Measurements from ENCODE around the gene SLC36A4. TPM values are rescaled to one million over a fixed set of nuclear protein-coding genes. Genes with fewer than 3 reads are reported as not detected.
"Not testable (repeated sequence)": the region's sequence is repeated elsewhere in the genome, so short reads cannot be mapped to it uniquely, and the experiment has no call there.

Gene SLC36A4
- total and polyA plus RNA-seq, 4 donors: 12.6 to 34.0 (median 26.2) TPM

DNA sequence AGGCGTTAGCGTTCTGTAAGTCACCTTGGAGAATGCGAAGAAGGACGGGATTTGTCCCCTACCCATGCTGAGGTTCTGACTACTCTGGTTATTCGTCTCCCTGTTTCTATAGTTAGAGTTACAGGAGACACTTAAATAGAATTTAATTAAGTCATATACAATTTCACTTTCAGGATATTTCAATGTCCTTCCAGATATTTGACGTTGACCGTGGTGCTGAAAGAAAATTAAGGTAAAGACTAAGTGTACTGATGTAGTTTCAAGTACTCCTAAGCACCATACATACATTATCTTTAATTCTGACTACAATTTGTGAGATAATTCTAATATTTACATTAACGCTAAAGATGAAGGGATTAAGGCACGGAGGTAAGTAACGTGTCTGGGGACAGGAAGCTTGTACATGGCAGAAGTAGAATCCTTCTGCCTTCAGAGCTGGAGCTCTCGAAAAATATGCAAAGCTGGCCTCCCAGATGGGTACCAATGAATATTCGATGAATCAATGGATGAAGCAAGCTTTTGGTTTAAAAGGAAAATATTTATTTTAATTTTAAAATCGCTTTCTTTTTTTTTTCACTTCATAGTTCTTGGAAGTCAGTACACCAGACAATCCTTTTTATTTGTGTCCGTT lies 539 bp upstream of the SLC36A4 start:
- Histone ChIP-seq H3K27me3 (ENCODE audit: control insufficient read depth, insufficient read depth, low read length) (no peaks in the 10 kb centered on the region), H3K36me3 (ENCODE audit: control insufficient read depth, insufficient read depth, low read length) (no peaks in the 10 kb centered on the region), H3K4me3 (ENCODE audit: low read depth, low read length) (peak overlapping the region; percentile 69), H3K9me3 (ENCODE audit: control insufficient read depth, insufficient read depth, low read length) (no peaks in the 10 kb centered on the region), H3K4me1 (ENCODE audit: control insufficient read depth, insufficient read depth, low read length) (no peaks in the 10 kb centered on the region), H3K27ac (ENCODE audit: low read depth, low read length) (peak overlapping the region; percentile 70)
- peak in 2 of 6 donors; percentile 13 to 55 for DNase-seq (ENCODE audit: low read depth in 4 of 6, low spot score in 6 of 6)
- WGBS (ENCODE audit: insufficient coverage): 7% methylated on average over 3 of the region's 14 CpGs

DNA sequence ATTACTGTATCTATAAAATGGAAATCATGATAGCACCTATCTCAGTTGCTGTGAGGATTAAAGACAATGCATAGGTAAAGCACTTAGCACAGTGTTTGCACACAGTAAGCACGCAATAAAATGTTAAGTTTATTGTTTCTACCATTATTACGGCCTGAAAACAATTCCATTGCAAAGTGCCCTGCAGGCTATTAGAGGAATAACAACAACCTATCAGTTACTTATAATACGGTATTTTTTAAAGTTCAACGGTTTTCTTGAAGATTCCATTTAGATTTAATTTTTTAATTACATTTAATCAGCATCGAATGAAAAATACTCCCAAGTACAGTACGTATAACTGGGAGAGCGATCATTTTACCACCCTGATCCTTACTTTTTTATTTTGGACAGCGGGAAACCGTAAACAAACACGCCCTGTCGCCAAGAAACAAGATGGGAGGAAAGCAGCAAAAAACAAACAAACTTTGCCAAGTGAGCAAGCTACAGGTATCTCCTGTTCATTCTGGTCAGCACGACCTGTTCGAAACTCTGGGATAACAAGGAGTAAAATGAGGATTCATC lies 893 bp downstream of the SLC36A4 start:
- peak overlapping the region; percentile 88 for H3K27ac ChIP-seq (ENCODE audit: low read depth, low read length)
- no peaks in the 10 kb centered on the region for H3K4me1 ChIP-seq (ENCODE audit: control insufficient read depth, insufficient read depth, low read length)
- no peaks in the 10 kb centered on the region for H3K9me3 ChIP-seq (ENCODE audit: control insufficient read depth, insufficient read depth, low read length)
- no peaks in the 10 kb centered on the region for H3K27me3 ChIP-seq (ENCODE audit: control insufficient read depth, insufficient read depth, low read length)
- peak overlapping the region; percentile 69 for H3K4me3 ChIP-seq (ENCODE audit: low read depth, low read length)
- WGBS (ENCODE audit: insufficient coverage): 0% methylated on average over 6 of the region's 13 CpGs
- DNase-seq (ENCODE audit: low read depth in 4 of 6, low spot score in 6 of 6): peak in 2 of 6 donors; percentile 2 to 3
- H3K36me3 ChIP-seq (ENCODE audit: control insufficient read depth, insufficient read depth, low read length): no peaks in the 10 kb centered on the region

DNA sequence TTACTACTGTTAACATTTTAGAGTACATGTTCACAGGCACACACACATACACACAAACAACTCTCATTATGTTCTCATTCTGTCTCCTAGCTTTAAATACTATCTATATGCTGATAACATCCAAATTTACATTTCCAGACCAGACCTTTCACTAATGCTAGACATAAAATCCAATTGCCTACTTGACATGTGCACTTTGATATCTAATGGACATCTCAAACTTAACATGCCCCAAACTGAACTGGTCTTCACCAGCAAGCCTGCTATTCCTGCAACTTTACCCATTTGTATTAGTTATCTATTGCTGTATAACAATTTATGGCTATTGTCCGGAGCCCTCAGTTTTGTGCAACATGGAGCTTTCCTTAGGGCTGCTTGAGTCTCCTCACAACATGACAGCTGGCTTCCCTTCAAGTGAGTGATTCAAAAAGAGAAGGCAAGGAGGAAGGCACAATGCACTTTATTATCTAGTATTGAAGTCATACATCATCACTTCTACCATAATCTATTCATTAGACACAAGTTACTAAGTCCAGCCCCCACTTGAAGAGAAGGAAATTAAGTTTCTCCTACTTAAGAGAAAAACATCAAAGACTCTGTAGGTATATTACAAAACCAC lies 3.0 kb downstream of the SLC36A4 start:
- H3K9me3 ChIP-seq (ENCODE audit: control insufficient read depth, insufficient read depth, low read length): no peaks in the 10 kb centered on the region
- no peak for DNase-seq (ENCODE audit: low read depth in 4 of 6, low spot score in 6 of 6)
- H3K27me3 ChIP-seq (ENCODE audit: control insufficient read depth, insufficient read depth, low read length): no peaks in the 10 kb centered on the region
- no peak overlapping the region for H3K4me3 ChIP-seq (ENCODE audit: low read depth, low read length)
- H3K27ac ChIP-seq (ENCODE audit: low read depth, low read length): no peak overlapping the region
- H3K4me1 ChIP-seq (ENCODE audit: control insufficient read depth, insufficient read depth, low read length): no peaks in the 10 kb centered on the region
- no CpG with 5 or more reads among the region's 1 CpG for WGBS (ENCODE audit: insufficient coverage)
- H3K36me3 ChIP-seq (ENCODE audit: control insufficient read depth, insufficient read depth, low read length): no peaks in the 10 kb centered on the region

DNA sequence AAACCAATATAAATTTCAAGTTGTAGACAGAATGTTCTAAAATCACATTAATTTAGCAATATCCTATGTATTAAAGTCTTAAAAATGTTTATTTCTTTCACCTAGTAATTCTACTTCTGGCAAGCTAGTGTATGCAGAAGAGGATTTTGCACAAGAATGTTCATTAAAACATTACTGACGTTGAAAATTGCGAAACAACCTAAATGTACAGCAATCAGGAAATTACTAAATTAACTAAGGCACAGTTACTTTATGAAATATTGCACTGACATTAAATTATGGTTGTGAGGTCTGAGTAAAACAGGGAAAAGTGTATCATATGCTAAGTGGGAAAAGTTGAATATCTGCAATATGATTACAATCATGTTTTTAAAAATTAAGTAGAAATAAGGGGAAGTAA lies 4.1 kb downstream of the SLC36A4 start:
- Histone ChIP-seq H3K4me3 (ENCODE audit: low read depth, low read length) (no peak overlapping the region), H3K27me3 (ENCODE audit: control insufficient read depth, insufficient read depth, low read length) (no peaks in the 10 kb centered on the region), H3K27ac (ENCODE audit: low read depth, low read length) (no peak overlapping the region), H3K9me3 (ENCODE audit: control insufficient read depth, insufficient read depth, low read length) (no peaks in the 10 kb centered on the region), H3K36me3 (ENCODE audit: control insufficient read depth, insufficient read depth, low read length) (no peaks in the 10 kb centered on the region), H3K4me1 (ENCODE audit: control insufficient read depth, insufficient read depth, low read length) (no peaks in the 10 kb centered on the region)
- DNase-seq (ENCODE audit: low read depth in 4 of 6, low spot score in 6 of 6): no peak
- no CpG with 5 or more reads among the region's 2 CpGs for WGBS (ENCODE audit: insufficient coverage)

DNA sequence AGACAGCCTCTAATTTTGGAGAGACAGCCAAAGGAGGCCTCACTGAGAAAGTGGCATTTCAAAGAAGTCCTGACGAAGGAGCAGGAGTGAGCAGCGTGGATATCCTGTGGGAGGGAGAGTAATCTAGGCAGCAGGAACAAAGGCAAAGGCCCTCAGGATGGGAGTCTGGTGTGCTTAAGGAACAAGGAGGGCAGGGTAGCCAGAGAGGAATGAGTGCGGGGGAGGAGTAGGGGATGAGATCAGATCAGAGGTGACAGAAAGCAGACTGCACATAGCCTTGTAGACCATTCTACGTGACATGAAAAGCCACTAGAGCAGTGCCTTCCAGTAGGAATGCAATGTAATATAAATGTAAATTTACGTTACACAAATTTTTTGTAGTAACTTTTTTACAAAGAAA lies 5.6 kb downstream of the SLC36A4 start:
- no peak for DNase-seq (ENCODE audit: low read depth in 4 of 6, low spot score in 6 of 6)
- H3K4me3 ChIP-seq (ENCODE audit: low read depth, low read length): no peak overlapping the region
- 69% methylated on average over 3 of the region's 5 CpGs for WGBS (ENCODE audit: insufficient coverage)
- H3K36me3 ChIP-seq (ENCODE audit: control insufficient read depth, insufficient read depth, low read length): no peaks in the 10 kb centered on the region
- no peaks in the 10 kb centered on the region for H3K4me1 ChIP-seq (ENCODE audit: control insufficient read depth, insufficient read depth, low read length)
- no peak overlapping the region for H3K27ac ChIP-seq (ENCODE audit: low read depth, low read length)
- no peaks in the 10 kb centered on the region for H3K27me3 ChIP-seq (ENCODE audit: control insufficient read depth, insufficient read depth, low read length)
- peaks cover 6% of the 10 kb centered on the region for H3K9me3 ChIP-seq (ENCODE audit: control insufficient read depth, insufficient read depth, low read length)

DNA sequence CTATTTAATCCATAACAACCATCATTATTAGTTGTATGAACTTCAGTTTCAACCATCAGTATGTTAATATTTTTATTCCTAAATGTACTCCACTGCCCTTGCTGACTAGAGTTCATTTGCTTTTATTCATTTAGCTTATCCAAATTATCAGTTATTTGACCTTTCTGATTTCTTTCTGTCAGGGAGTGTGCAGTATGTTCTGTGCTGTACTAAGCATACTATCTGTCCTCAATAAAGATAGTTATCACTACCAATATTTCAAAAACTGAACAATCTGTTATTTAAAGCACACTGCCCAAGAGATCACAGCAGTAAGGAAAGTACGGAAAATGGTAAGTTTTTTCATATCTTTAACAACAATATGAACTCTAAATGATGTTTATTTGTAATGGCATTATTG lies 8.3 kb downstream of the SLC36A4 start:
- H3K27ac ChIP-seq (ENCODE audit: low read depth, low read length): no peak overlapping the region
- no peaks in the 10 kb centered on the region for H3K27me3 ChIP-seq (ENCODE audit: control insufficient read depth, insufficient read depth, low read length)
- no peak for DNase-seq (ENCODE audit: low read depth in 4 of 6, low spot score in 6 of 6)
- no peak overlapping the region for H3K4me3 ChIP-seq (ENCODE audit: low read depth, low read length)
- H3K9me3 ChIP-seq (ENCODE audit: control insufficient read depth, insufficient read depth, low read length): peaks cover 6% of the 10 kb centered on the region
- no peaks in the 10 kb centered on the region for H3K36me3 ChIP-seq (ENCODE audit: control insufficient read depth, insufficient read depth, low read length)
- H3K4me1 ChIP-seq (ENCODE audit: control insufficient read depth, insufficient read depth, low read length): no peaks in the 10 kb centered on the region
- no CpG with 5 or more reads among the region's 1 CpG for WGBS (ENCODE audit: insufficient coverage)

DNA sequence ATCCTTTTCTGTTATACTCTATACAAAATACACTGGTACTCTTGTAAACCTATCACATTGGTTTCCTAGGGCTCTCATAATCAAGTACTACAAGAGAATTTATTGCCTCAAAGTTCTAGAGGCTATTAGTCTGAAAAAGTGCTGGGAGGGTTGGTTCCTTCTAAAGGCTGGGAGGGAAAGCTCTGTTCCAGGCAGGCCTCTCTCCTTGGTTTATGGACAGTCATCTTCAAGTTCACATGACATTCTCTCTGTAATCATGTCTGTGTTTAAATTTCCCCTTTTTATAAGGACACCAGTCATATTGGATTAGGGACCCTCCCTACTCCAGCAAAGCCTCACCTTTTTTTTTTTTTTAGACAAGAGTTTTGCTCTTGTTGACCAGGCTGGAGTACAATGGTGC lies 9.1 kb downstream of the SLC36A4 start:
- Histone ChIP-seq H3K36me3 (ENCODE audit: control insufficient read depth, insufficient read depth, low read length) (no peaks in the 10 kb centered on the region), H3K4me1 (ENCODE audit: control insufficient read depth, insufficient read depth, low read length) (no peaks in the 10 kb centered on the region), H3K9me3 (ENCODE audit: control insufficient read depth, insufficient read depth, low read length) (peaks cover 6% of the 10 kb centered on the region), H3K27me3 (ENCODE audit: control insufficient read depth, insufficient read depth, low read length) (no peaks in the 10 kb centered on the region), H3K27ac (ENCODE audit: low read depth, low read length) (no peak overlapping the region), H3K4me3 (ENCODE audit: low read depth, low read length) (no peak overlapping the region)
- no peak for DNase-seq (ENCODE audit: low read depth in 4 of 6, low spot score in 6 of 6)

DNA sequence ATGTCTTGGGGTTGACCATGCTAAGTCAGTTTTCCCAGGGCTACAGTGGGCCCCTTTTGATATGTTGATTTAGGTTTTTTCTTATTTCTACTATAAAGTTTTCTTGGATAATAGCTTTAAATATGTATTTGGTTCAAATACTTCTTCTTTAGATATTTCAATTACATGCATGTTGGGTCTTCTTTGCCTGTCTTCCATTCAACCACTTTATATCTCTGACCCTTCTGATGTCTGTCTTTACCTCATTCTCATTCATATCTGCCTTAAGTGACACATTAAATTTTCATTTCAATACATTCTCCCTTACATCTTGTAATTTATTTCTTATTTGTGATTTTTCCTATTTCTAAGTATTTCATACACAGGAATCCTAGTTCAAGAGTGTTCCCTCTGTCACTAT lies 10.5 kb downstream of the SLC36A4 start:
- Histone ChIP-seq H3K9me3 (ENCODE audit: control insufficient read depth, insufficient read depth, low read length) (peaks cover 6% of the 10 kb centered on the region), H3K27me3 (ENCODE audit: control insufficient read depth, insufficient read depth, low read length) (no peaks in the 10 kb centered on the region), H3K27ac (ENCODE audit: low read depth, low read length) (no peak overlapping the region), H3K4me1 (ENCODE audit: control insufficient read depth, insufficient read depth, low read length) (no peaks in the 10 kb centered on the region), H3K4me3 (ENCODE audit: low read depth, low read length) (no peak overlapping the region), H3K36me3 (ENCODE audit: control insufficient read depth, insufficient read depth, low read length) (no peaks in the 10 kb centered on the region)
- DNase-seq (ENCODE audit: low read depth in 4 of 6, low spot score in 6 of 6): no peak

DNA sequence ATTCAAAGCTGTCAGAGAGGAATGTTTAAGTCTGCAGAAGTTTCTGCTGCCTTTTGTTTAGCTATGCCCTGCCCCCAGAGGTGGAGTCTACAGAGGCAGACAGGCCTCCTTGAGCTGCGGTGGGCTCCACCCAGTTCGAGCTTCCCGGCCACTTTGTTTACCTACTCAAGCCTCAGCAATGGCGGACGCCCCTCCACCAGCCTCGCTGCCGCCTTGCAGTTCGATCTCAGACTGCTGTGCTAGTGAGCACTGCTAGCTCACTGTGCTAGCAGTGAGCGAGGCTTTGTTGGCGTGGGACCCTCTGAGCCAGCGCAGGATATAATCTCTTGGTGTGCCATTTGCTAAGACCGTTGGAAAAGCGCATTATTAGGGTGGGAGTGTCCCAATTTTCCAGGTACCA lies 19.9 kb downstream of the SLC36A4 start:
- not testable (repeated sequence) for H3K36me3 ChIP-seq (ENCODE audit: control insufficient read depth, insufficient read depth, low read length); H3K9me3 ChIP-seq (ENCODE audit: control insufficient read depth, insufficient read depth, low read length); H3K4me3 ChIP-seq (ENCODE audit: low read depth, low read length); H3K4me1 ChIP-seq (ENCODE audit: control insufficient read depth, insufficient read depth, low read length); H3K27ac ChIP-seq (ENCODE audit: low read depth, low read length); H3K27me3 ChIP-seq (ENCODE audit: control insufficient read depth, insufficient read depth, low read length); DNase-seq (ENCODE audit: low read depth in 4 of 6, low spot score in 6 of 6)
- WGBS (ENCODE audit: insufficient coverage): 90% methylated on average over 10 of the region's 13 CpGs

DNA sequence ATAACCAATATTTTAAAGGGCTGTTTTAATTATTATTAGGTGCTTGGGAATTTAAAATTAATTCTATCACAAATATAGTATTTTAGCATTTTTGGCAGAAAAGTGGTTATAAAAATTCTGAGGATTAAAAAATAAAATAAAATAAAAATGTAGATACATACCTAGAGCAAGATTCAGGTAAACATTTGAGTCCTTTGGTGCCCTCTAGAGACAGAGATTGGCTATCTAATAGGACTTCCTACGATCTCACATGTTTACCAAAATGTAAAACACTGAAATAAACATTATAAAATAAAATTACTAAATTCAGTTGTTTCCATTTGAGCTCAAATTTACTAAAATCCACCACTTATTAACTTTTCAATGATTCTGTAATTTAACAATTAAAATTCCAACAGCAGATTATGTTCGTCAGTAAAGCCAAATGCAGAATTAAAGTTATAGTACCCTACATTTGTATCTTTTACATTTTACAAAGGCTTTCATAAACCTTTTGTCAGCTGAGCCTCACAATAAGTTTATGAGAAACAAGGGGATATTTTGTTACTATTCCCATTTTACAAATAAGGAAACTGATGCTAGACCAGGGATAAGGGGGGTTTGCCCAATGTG lies 27.7 kb downstream of the SLC36A4 start:
- H3K4me3 ChIP-seq (ENCODE audit: low read depth, low read length): no peak overlapping the region
- no peaks in the 10 kb centered on the region for H3K4me1 ChIP-seq (ENCODE audit: control insufficient read depth, insufficient read depth, low read length)
- DNase-seq (ENCODE audit: low read depth in 4 of 6, low spot score in 6 of 6): peak in 4 of 6 donors; percentile 19 to 82 (median 45)
- no peak overlapping the region for H3K27ac ChIP-seq (ENCODE audit: low read depth, low read length)
- H3K36me3 ChIP-seq (ENCODE audit: control insufficient read depth, insufficient read depth, low read length): no peaks in the 10 kb centered on the region
- WGBS (ENCODE audit: insufficient coverage): no CpG with 5 or more reads among the region's 2 CpGs
- no peaks in the 10 kb centered on the region for H3K9me3 ChIP-seq (ENCODE audit: control insufficient read depth, insufficient read depth, low read length)
- H3K27me3 ChIP-seq (ENCODE audit: control insufficient read depth, insufficient read depth, low read length): no peaks in the 10 kb centered on the region
